ENCODE data around the gene UTY.
A peak's percentile ranks its signal among the peaks of the same experiment; 100 is the strongest.

The UTY gene

GRCh38 chrY:13398876-13399275 lies 81.0 kb downstream of the UTY start:
- DNase-seq, result no peak

GRCh38 chrY:13381110-13381683 lies 98.6 kb downstream of the UTY start:
- DNase-seq, result peak; percentile 1 to 35

GRCh38 chrY:13370868-13371800 lies 108.7 kb downstream of the UTY start:
- no peak for DNase-seq

GRCh38 chrY:13370245-13370644 lies 109.6 kb downstream of the UTY start:
- DNase-seq, result no peak

- DNase-seq, result no peak
Observed at GRCh38 chrY:13368513-13368845, 111.4 kb downstream of the UTY start.

- DNase-seq, result peak; percentile 48 to 81
Observed at GRCh38 chrY:13363641-13364040, 116.2 kb downstream of the UTY start.

GRCh38 chrY:13362662-13363061 lies 117.2 kb downstream of the UTY start:
- DNase-seq, result peak in 1 of 2 donors; percentile 57

- DNase-seq, result peak in 1 of 2 donors; percentile 46
Observed at GRCh38 chrY:13361656-13362636, 117.9 kb downstream of the UTY start.

GRCh38 chrY:13351443-13351842 lies 128.4 kb downstream of the UTY start:
- DNase-seq, result no peak

GRCh38 chrY:13347106-13347505 lies 132.7 kb downstream of the UTY start:
- DNase-seq, result peak; percentile 45 to 57

GRCh38 chrY:13345549-13345948 lies 134.3 kb downstream of the UTY start:
- DNase-seq, result no peak

GRCh38 chrY:13343307-13343946 lies 136.4 kb downstream of the UTY start:
- DNase-seq, result peak in 1 of 2 donors; percentile 45

GRCh38 chrY:13339939-13340338 lies 139.9 kb downstream of the UTY start:
- DNase-seq, result no peak

- no peak for DNase-seq
Observed at GRCh38 chrY:13339381-13339780, 140.5 kb downstream of the UTY start.

- peak; percentile 64 to 76 for DNase-seq
Observed at GRCh38 chrY:13338711-13339110, 141.1 kb downstream of the UTY start.

GRCh38 chrY:13337934-13338333 lies 141.9 kb downstream of the UTY start:
- no peak for DNase-seq

GRCh38 chrY:13333791-13334190 lies 146.0 kb downstream of the UTY start:
- DNase-seq, result no peak

GRCh38 chrY:13330651-13331050 lies 149.2 kb downstream of the UTY start:
- no peak for DNase-seq

GRCh38 chrY:13312966-13313365 lies 166.9 kb downstream of the UTY start:
- no peak for DNase-seq

GRCh38 chrY:13307959-13308358 lies 171.9 kb downstream of the UTY start:
- DNase-seq, result no peak

- DNase-seq, result peak in 1 of 2 donors; percentile 5
Observed at GRCh38 chrY:13300795-13301194, 179.0 kb downstream of the UTY start.

- DNase-seq, result peak; percentile 5 to 29
Observed at GRCh38 chrY:13299411-13299810, 180.4 kb downstream of the UTY start.
